Measurements from ENCODE around the gene ARHGEF17. TPM values are rescaled to one million over a fixed set of nuclear protein-coding genes. Genes with fewer than 3 reads are reported as not detected.
A peak's percentile ranks its signal among the peaks of the same experiment; 100 is the strongest.

ARHGEF17 gene
- total and polyA plus RNA-seq, 4 donors: 2.6 to 12.6 (median 5.7) TPM

DNA sequence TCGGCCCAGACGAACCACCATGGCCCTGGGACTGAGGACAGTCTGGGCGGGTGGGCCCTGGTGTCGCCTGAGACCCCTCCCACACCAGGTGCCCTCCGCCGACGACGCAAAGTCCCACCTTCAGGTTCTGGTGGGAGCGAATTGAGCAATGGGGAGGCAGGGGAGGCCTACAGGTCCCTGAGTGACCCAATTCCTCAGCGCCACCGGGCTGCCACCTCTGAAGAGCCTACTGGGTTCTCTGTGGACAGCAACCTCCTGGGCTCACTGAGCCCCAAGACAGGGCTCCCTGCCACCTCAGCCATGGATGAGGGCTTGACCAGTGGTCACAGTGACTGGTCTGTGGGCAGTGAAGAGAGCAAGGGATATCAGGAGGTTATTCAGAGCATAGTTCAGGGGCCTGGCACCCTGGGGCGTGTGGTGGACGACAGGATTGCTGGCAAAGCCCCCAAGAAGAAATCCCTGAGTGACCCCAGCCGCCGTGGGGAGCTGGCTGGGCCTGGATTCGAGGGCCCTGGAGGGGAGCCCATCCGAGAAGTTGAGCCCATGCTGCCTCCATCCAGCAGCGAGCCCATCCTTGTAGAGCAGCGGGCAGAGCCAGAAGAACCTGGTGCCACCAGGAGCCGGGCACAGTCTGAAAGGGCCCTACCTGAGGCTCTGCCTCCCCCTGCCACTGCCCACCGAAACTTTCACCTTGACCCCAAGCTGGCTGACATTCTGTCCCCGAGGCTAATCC, 2.8 kb downstream of the ARHGEF17 start:
- Histone ChIP-seq H3K27me3 (ENCODE audit: control insufficient read depth in 4 of 4, insufficient read depth in 4 of 4, low read length in 3 of 4) (no peaks in the 10 kb centered on the region), H3K27ac (ENCODE audit: low read depth in 1 of 2, low read length in 2 of 2) (no peak overlapping the region), H3K9me3 (ENCODE audit: control insufficient read depth in 4 of 4, low read length in 3 of 4) (no peaks in the 10 kb centered on the region), H3K4me1 (ENCODE audit: control insufficient read depth in 4 of 4, insufficient read depth in 4 of 4, low read length in 3 of 4) (peaks cover 3 to 28% (median 13%) of the 10 kb centered on the region in 4 donors), H3K9ac (ENCODE audit: low read depth in 1 of 2, low read length in 2 of 2) (no peak overlapping the region), H3K36me3 (ENCODE audit: control insufficient read depth in 4 of 4, insufficient read depth in 3 of 4, low read depth in 1 of 4, low read length in 3 of 4) (no peaks in the 10 kb centered on the region), H3K4me3 (ENCODE audit: low read depth in 1 of 3, low read length in 3 of 3) (peak overlapping the region in 1 of 3 donors; percentile 1)
- no peak for DNase-seq (ENCODE audit: low spot score)
- TF ChIP-seq RAD21 (IDR thresholded peaks at IDR 0.05): no peak
- TF ChIP-seq FOXA2 (IDR thresholded peaks at IDR 0.05): no peak
- no peak for TF ChIP-seq FOXA1 (IDR thresholded peaks at IDR 0.05)
- no peak for TF ChIP-seq HNF4G (IDR thresholded peaks at IDR 0.05)
- TF ChIP-seq JUND (IDR thresholded peaks at IDR 0.05): no peak
- TF ChIP-seq, protein P1, sequence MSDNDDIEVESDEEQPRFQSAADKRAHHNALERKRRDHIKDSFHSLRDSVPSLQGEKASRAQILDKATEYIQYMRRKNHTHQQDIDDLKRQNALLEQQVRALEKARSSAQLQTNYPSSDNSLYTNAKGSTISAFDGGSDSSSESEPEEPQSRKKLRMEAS (IDR thresholded peaks at IDR 0.05): no peak
- 85% methylated on average over 22 of the region's 22 CpGs for WGBS

- peak overlapping the region in 1 of 3 donors; percentile 1 for H3K4me3 ChIP-seq (ENCODE audit: low read depth in 1 of 3, low read length in 3 of 3)
- no peaks in the 10 kb centered on the region for H3K27me3 ChIP-seq (ENCODE audit: control insufficient read depth in 4 of 4, insufficient read depth in 4 of 4, low read length in 3 of 4)
- no peak for TF ChIP-seq GABPA (IDR thresholded peaks at IDR 0.05 in 1 of 2, conservative IDR thresholded peaks at IDR 0.05 in 1 of 2)
- no peak for TF ChIP-seq RAD21 (IDR thresholded peaks at IDR 0.05)
- TF ChIP-seq TAF1 (conservative IDR thresholded peaks at IDR 0.05): no peak
- no peak for TF ChIP-seq NR2F2 (IDR thresholded peaks at IDR 0.05)
- no peak for TF ChIP-seq ATF3 (IDR thresholded peaks at IDR 0.05)
- TF ChIP-seq EGR1 (IDR thresholded peaks at IDR 0.05; ENCODE audit: low read depth in 2 of 2): no peak
- TF ChIP-seq, protein P2, sequence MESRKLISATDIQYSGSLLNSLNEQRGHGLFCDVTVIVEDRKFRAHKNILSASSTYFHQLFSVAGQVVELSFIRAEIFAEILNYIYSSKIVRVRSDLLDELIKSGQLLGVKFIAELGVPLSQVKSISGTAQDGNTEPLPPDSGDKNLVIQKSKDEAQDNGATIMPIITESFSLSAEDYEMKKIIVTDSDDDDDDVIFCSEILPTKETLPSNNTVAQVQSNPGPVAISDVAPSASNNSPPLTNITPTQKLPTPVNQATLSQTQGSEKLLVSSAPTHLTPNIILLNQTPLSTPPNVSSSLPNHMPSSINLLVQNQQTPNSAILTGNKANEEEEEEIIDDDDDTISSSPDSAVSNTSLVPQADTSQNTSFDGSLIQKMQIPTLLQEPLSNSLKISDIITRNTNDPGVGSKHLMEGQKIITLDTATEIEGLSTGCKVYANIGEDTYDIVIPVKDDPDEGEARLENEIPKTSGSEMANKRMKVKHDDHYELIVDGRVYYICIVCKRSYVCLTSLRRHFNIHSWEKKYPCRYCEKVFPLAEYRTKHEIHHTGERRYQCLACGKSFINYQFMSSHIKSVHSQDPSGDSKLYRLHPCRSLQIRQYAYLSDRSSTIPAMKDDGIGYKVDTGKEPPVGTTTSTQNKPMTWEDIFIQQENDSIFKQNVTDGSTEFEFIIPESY (IDR thresholded peaks at IDR 0.05): no peak
- TF ChIP-seq RXRA (IDR thresholded peaks at IDR 0.05): no peak
- TF ChIP-seq FOXA1 (IDR thresholded peaks at IDR 0.05): no peak
- TF ChIP-seq, protein P1 (IDR thresholded peaks at IDR 0.05): no peak
- TF ChIP-seq FOXA2 (IDR thresholded peaks at IDR 0.05): no peak
- TF ChIP-seq JUND (IDR thresholded peaks at IDR 0.05): no peak
- TF ChIP-seq, protein P3, sequence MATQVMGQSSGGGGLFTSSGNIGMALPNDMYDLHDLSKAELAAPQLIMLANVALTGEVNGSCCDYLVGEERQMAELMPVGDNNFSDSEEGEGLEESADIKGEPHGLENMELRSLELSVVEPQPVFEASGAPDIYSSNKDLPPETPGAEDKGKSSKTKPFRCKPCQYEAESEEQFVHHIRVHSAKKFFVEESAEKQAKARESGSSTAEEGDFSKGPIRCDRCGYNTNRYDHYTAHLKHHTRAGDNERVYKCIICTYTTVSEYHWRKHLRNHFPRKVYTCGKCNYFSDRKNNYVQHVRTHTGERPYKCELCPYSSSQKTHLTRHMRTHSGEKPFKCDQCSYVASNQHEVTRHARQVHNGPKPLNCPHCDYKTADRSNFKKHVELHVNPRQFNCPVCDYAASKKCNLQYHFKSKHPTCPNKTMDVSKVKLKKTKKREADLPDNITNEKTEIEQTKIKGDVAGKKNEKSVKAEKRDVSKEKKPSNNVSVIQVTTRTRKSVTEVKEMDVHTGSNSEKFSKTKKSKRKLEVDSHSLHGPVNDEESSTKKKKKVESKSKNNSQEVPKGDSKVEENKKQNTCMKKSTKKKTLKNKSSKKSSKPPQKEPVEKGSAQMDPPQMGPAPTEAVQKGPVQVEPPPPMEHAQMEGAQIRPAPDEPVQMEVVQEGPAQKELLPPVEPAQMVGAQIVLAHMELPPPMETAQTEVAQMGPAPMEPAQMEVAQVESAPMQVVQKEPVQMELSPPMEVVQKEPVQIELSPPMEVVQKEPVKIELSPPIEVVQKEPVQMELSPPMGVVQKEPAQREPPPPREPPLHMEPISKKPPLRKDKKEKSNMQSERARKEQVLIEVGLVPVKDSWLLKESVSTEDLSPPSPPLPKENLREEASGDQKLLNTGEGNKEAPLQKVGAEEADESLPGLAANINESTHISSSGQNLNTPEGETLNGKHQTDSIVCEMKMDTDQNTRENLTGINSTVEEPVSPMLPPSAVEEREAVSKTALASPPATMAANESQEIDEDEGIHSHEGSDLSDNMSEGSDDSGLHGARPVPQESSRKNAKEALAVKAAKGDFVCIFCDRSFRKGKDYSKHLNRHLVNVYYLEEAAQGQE (IDR thresholded peaks at IDR 0.05): no peak
- no peak for TF ChIP-seq HNF4G (IDR thresholded peaks at IDR 0.05)
- no peak for TF ChIP-seq SP1 (IDR thresholded peaks at IDR 0.05)
- TF ChIP-seq CTCF (IDR thresholded peaks at IDR 0.05; ENCODE audit: low read depth, low read length, missing input control): no peak
- no peak for TF ChIP-seq YY1 (IDR thresholded peaks at IDR 0.05)
- no peak for TF ChIP-seq HNF4A (conservative IDR thresholded peaks at IDR 0.05)
- peak overlapping the region in 1 of 2 donors; percentile 33 for H3K27ac ChIP-seq (ENCODE audit: low read depth in 1 of 2, low read length in 2 of 2)
- H3K4me1 ChIP-seq (ENCODE audit: control insufficient read depth in 4 of 4, insufficient read depth in 4 of 4, low read length in 3 of 4): peaks cover 3 to 28% (median 13%) of the 10 kb centered on the region in 4 donors
- H3K9me3 ChIP-seq (ENCODE audit: control insufficient read depth in 4 of 4, low read length in 3 of 4): no peaks in the 10 kb centered on the region
- H3K9ac ChIP-seq (ENCODE audit: low read depth in 1 of 2, low read length in 2 of 2): no peak overlapping the region
- 78% methylated on average over 18 of the region's 18 CpGs for WGBS
- no peaks in the 10 kb centered on the region for H3K36me3 ChIP-seq (ENCODE audit: control insufficient read depth in 4 of 4, insufficient read depth in 3 of 4, low read depth in 1 of 4, low read length in 3 of 4)
- no peak for DNase-seq (ENCODE audit: low spot score)
Measured at GRCh38 chr11:73311394-73311869, 3.4 kb downstream of the ARHGEF17 start.

Measured in liver (tissue), 9 donors.